ENCODE measurements around the gene KRT74.
"Not testable (repeated sequence)": the region's sequence is repeated elsewhere in the genome, so short reads cannot be mapped to it uniquely, and the experiment has no call there.

KRT74 gene

GRCh38 chr12:52601671-52602070 lies 28.0 kb upstream of the KRT74 start:
- TF ChIP-seq CTCF (IDR thresholded peaks at IDR 0.05; ENCODE audit: insufficient read depth, low read length, poor library complexity, severe bottlenecking) = no peak
- DNase-seq (ENCODE audit: extremely low read depth, insufficient read length) = no peak
- no peak overlapping the region for H3K4me3 ChIP-seq (replicated peaks; ENCODE audit: low read depth, low read length)
- H3K36me3 ChIP-seq (ENCODE audit: control insufficient read depth, insufficient read depth, low read length) = no peaks in the 10 kb centered on the region
- H3K27me3 ChIP-seq (replicated peaks; ENCODE audit: control insufficient read depth, insufficient read depth, low read length) = no peaks in the 10 kb centered on the region; the same call in 1 of the 2 replicates

- DNase-seq (ENCODE audit: extremely low read depth, insufficient read length) = no peak
- Histone ChIP-seq H3K27me3 (replicated peaks; ENCODE audit: control insufficient read depth, insufficient read depth, low read length) (no peaks in the 10 kb centered on the region; the same call in 1 of the 2 replicates), H3K36me3 (ENCODE audit: control insufficient read depth, insufficient read depth, low read length) (no peaks in the 10 kb centered on the region), H3K4me3 (replicated peaks; ENCODE audit: low read depth, low read length) (no peak within 1 kb of the TSS)
- no peak for TF ChIP-seq CTCF (IDR thresholded peaks at IDR 0.05; ENCODE audit: insufficient read depth, low read length, poor library complexity, severe bottlenecking)
These were observed 27.4 kb upstream of the KRT74 start, which contains the start of gene KRT72 for GRCh38 chr12:52600941-52601481. TSS of gene KRT72 (minus strand) at chr12:52601463. CDS start at chr12:52601452, 11 bp downstream.

- Histone ChIP-seq H3K27me3 (replicated peaks; ENCODE audit: control insufficient read depth, insufficient read depth, low read length) (no peaks in the 10 kb centered on the region; the same call in 1 of the 2 replicates), H3K4me3 (replicated peaks; ENCODE audit: low read depth, low read length) (no peak overlapping the region), H3K36me3 (ENCODE audit: control insufficient read depth, insufficient read depth, low read length) (no peaks in the 10 kb centered on the region)
- TF ChIP-seq CTCF (IDR thresholded peaks at IDR 0.05; ENCODE audit: insufficient read depth, low read length, poor library complexity, severe bottlenecking) = no peak
- DNase-seq (ENCODE audit: extremely low read depth, insufficient read length) = no peak
These were observed 26.8 kb upstream of the KRT74 start for GRCh38 chr12:52600475-52600874.

- Histone ChIP-seq H3K27me3 (replicated peaks; ENCODE audit: control insufficient read depth, insufficient read depth, low read length) (no peaks in the 10 kb centered on the region; the same call in 1 of the 2 replicates), H3K4me3 (replicated peaks; ENCODE audit: low read depth, low read length) (no peak overlapping the region)
- TF ChIP-seq CTCF (IDR thresholded peaks at IDR 0.05; ENCODE audit: insufficient read depth, low read length, poor library complexity, severe bottlenecking) = no peak
These were observed 26.4 kb upstream of the KRT74 start for GRCh38 chr12:52600071-52600470.

GRCh38 chr12:52598966-52599365 lies 25.3 kb upstream of the KRT74 start:
- Histone ChIP-seq H3K27me3 (replicated peaks; ENCODE audit: control insufficient read depth, insufficient read depth, low read length) (no peaks in the 10 kb centered on the region; the same call in 1 of the 2 replicates), H3K36me3 (ENCODE audit: control insufficient read depth, insufficient read depth, low read length) (no peaks in the 10 kb centered on the region), H3K4me3 (replicated peaks; ENCODE audit: low read depth, low read length) (no peak overlapping the region)
- TF ChIP-seq CTCF (IDR thresholded peaks at IDR 0.05; ENCODE audit: insufficient read depth, low read length, poor library complexity, severe bottlenecking) = no peak
- no peak for DNase-seq (ENCODE audit: extremely low read depth, insufficient read length)

More at GRCh38 chr12:52600071-52600470, 26.4 kb upstream of the KRT74 start:
- no peak for DNase-seq (ENCODE audit: extremely low read depth, insufficient read length)
- H3K36me3 ChIP-seq (ENCODE audit: control insufficient read depth, insufficient read depth, low read length) = no peaks in the 10 kb centered on the region

GRCh38 chr12:52594237-52594636 lies 20.6 kb upstream of the KRT74 start:
- not testable (repeated sequence) for H3K4me3 ChIP-seq (replicated peaks; ENCODE audit: low read depth, low read length); DNase-seq (ENCODE audit: extremely low read depth, insufficient read length); H3K36me3 ChIP-seq (ENCODE audit: control insufficient read depth, insufficient read depth, low read length); H3K27me3 ChIP-seq (replicated peaks; ENCODE audit: control insufficient read depth, insufficient read depth, low read length)

All from GM06990 (cell line).